ENCODE data around the gene GFPT2.

DNA sequence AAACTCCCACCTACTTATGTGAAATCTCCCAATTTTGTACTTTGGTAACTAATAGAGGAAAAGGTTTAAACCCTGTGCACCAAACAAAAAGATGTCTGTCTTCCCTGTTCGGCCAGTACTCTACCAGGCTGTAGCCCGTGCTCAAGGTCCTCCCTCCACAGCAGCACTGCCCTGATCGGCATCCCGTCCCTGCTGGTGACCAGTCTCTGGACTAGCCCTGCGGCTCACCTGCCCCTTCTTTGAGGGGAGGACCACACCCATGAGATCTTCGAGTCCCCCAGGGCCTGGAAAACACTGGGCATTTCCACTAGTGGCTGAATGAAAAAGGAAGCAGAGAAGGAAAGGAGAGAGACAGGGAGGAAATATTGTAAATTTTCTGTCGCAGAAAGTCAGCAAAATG is 2.8 kb downstream of the GFPT2 start:
- TF ChIP-seq YY1 (IDR thresholded peaks at IDR 0.05; ENCODE audit: insufficient read depth, insufficient read length), result no peak
- no peak for TF ChIP-seq ZNF274 (IDR thresholded peaks at IDR 0.05; ENCODE audit: low read depth, low read length)

Data from NT2/D1 (cell line).